K562 (cell line): Measurements from ENCODE around the gene PSMG3. TPM values are rescaled to one million over a fixed set of nuclear protein-coding genes. Genes with fewer than 3 reads are reported as not detected.

Source experiments
- ADNP ChIP-seq: fragments of 200-800 bp; sonication (Bioruptor generic); IDR thresholded peaks from 2 replicates; pipeline ENCODE4 v1.6.1; 2016; ENCODE audit warnings: missing genetic modification characterization, missing compliant biosample characterization
- ATF1 ChIP-seq, 2 experiments: fragments of 450-650 bp in 1 of 2; IDR thresholded peaks; 2 replicates each; pipeline ENCODE4 v1.6.1; 2016; ENCODE audit warnings: missing compliant biosample characterization in 1 of 2, missing genetic modification characterization in 1 of 2
- HBP1 ChIP-seq: fragments of 450-650 bp; formaldehyde crosslinking; IDR thresholded peaks from 2 replicates; pipeline ENCODE4 v1.4.0; 2022; ENCODE audit warnings: missing genetic modification characterization
- HES1 ChIP-seq: fragments of 450-650 bp; IDR thresholded peaks from 2 replicates; pipeline ENCODE4 v1.6.1; 2016; ENCODE audit warnings: low read depth, mild to moderate bottlenecking, moderate library complexity
- HNRNPUL1 ChIP-seq: fragments of 200-400 bp; formaldehyde crosslinking; IDR thresholded peaks from 2 replicates; pipeline ENCODE4 v1.6.1; 2017; ENCODE audit warnings: low read length
- KDM4B ChIP-seq, 2 experiments: fragments of 450-650 bp in 1 of 2; sonication (generic) in 1 of 2; IDR thresholded peaks; 2 replicates each; pipeline ENCODE4 v1.6.1; 2016 to 2017; ENCODE audit warnings: borderline replicate concordance in 2 of 2, antibody characterized with exemption in 1 of 2, low read depth in 1 of 2, mild to moderate bottlenecking in 1 of 2
- MTA1 ChIP-seq: fragments of 450-650 bp; IDR thresholded peaks from 2 replicates; pipeline ENCODE4 v1.6.1; 2017; ENCODE audit warnings: borderline replicate concordance
- NFATC3 ChIP-seq: fragments of 450-650 bp; IDR thresholded peaks from 2 replicates; pipeline ENCODE4 v1.6.1; 2017; ENCODE audit warnings: mild to moderate bottlenecking
- PHF8 ChIP-seq: fragments of 200-600 bp; sonication (generic); IDR thresholded peaks from 2 replicates; pipeline ENCODE4 v1.6.1; 2012; ENCODE audit warnings: mixed run types, mild to moderate bottlenecking, inconsistent platforms, low read length, moderate library complexity, borderline replicate concordance
- RBBP5 ChIP-seq: fragments of 200-600 bp; sonication (generic); IDR thresholded peaks from 2 replicates; pipeline ENCODE4 v1.6.1; 2012; ENCODE audit warnings: borderline replicate concordance, mild to moderate bottlenecking, low read length, control low read depth, inconsistent platforms; ENCODE audit not compliant: insufficient read depth, poor library complexity, severe bottlenecking
- RBM17 ChIP-seq: fragments of 200-400 bp; formaldehyde crosslinking; IDR thresholded peaks from 2 replicates; pipeline ENCODE4 v1.6.1; 2017; ENCODE audit warnings: low read depth, mild to moderate bottlenecking, low read length, borderline replicate concordance
- RFX5 ChIP-seq: IDR thresholded peaks from 2 replicates; pipeline ENCODE4 v1.6.1; 2011; ENCODE audit warnings: low read depth, mild to moderate bottlenecking, improper control_type of control experiment, low read length
- STAT6 ChIP-seq: sonication (generic); formaldehyde crosslinking; IDR thresholded peaks from 2 replicates; pipeline ENCODE4 v1.8.1; 2023; ENCODE audit warnings: mild to moderate bottlenecking, missing genetic modification reagents
- XRCC4 ChIP-seq: IDR thresholded peaks from one replicate; pipeline ENCODE4 v1.6.1; 2011; ENCODE audit not compliant: insufficient read depth, insufficient read length; ENCODE audit errors: extremely low read depth
- ZBTB33 ChIP-seq: sonication (generic); formaldehyde crosslinking; IDR thresholded peaks from 2 replicates; pipeline ENCODE4 v1.8.1; 2023; ENCODE audit warnings: mild to moderate bottlenecking, missing genetic modification reagents
- ZNF324 ChIP-seq: fragments of 250-450 bp; sonication (Bioruptor Pico); IDR thresholded peaks from 2 replicates; pipeline ENCODE4 v1.4.0; 2020; ENCODE audit warnings: mild to moderate bottlenecking
- ZNF785 ChIP-seq: fragments of 250-450 bp; sonication (Bioruptor Pico); IDR thresholded peaks from 2 replicates; pipeline ENCODE4 v1.4.0; 2020; ENCODE audit warnings: mild to moderate bottlenecking
- polyA plus RNA-seq, 8 experiments: library from polyadenylated mRNA; depleted of rRNA in 4 of 8; stranded (reverse) in 5 of 8; unstranded in 3 of 8; fragments of >200 nt; fragmentation: Nextera tagmentation in 2 of 8; fragmentation: Illumina TruSeq in 1 of 8; extraction: Ambion mirVana in 2 of 8; extraction: Trizol in 1 of 8; gene quantifications; 2 replicates each; pipeline versions ENCODE4 v1.2.1 to v1.2.3, GENCODE V29; 2011 to 2014; ENCODE audit warnings: inconsistent platforms in 1 of 8, missing spikeins in 1 of 8
- total RNA-seq, 7 experiments: library from RNA; depleted of rRNA in 6 of 7; stranded (reverse); fragments of >200 nt in 6 of 7; fragmentation: Illumina TruSeq in 2 of 7; extraction: Trizol in 2 of 7; gene quantifications; 2 replicates each; pipeline versions ENCODE4 v1.2.1 to v1.2.3, GENCODE V29; 2011 to 2021; ENCODE audit warnings: low replicate concordance in 1 of 7

Gene PSMG3
- total and polyA plus RNA-seq, 9 of the 15 experiments (the other 6 are each of a cell fraction or from before 2014, with no cell fraction given), result 34.8 to 122 (median 80.1) TPM

GRCh38 chr7:1532456-1533254 lies 37.2 kb downstream of the PSMG3 start (continued):
- no peak for TF ChIP-seq HBP1 (CRISPR knock-in tag)
- 0 out of 2 replicates have a peak, but pooled peaks have one; percentile 31 for TF ChIP-seq ZBTB33 (CRISPR knock-in tag)
- peak; percentile 29 for TF ChIP-seq RBBP5
- TF ChIP-seq KDM4B (IDR thresholded peaks at IDR 0.05; ENCODE audit: borderline replicate concordance in 2 of 2, low read depth in 1 of 2), result no peak
- no peak for TF ChIP-seq RBM17
- no peak for TF ChIP-seq HNRNPUL1
- TF ChIP-seq STAT6 (CRISPR knock-in tag), result 0 out of 2 replicates have a peak, but pooled peaks have one; percentile 69
- TF ChIP-seq NFATC3, result 0 out of 2 replicates have a peak, but pooled peaks have one; percentile 39
- TF ChIP-seq HES1, result 0 out of 2 replicates have a peak, but pooled peaks have one; percentile 42
- TF ChIP-seq ZNF324, result no peak
- no peak for TF ChIP-seq ADNP (tag)
- peak; percentile 22; the same call in 1 of the 2 replicates for TF ChIP-seq PHF8
- no peak for TF ChIP-seq ATF1 (CRISPR knock-in tag; IDR thresholded peaks at IDR 0.05)
- no peak for TF ChIP-seq ATF1 (tag; IDR thresholded peaks at IDR 0.05)
- TF ChIP-seq RFX5, result no peak
- TF ChIP-seq MTA1, result peak; percentile 50; the same call in 1 of the 2 replicates
- no peak for TF ChIP-seq XRCC4
- TF ChIP-seq ZNF785 (CRISPR knock-in tag), result no peak
